Uterus (tissue), 4 donors: ENCODE data around the gene MRPL49. TPM values are rescaled to one million over a fixed set of nuclear protein-coding genes. Genes with fewer than 3 reads are reported as not detected.
A peak's percentile ranks its signal among the peaks of the same experiment; 100 is the strongest.

ENCODE experiments used
- DNase-seq, 2 donors: peaks; one replicate each; pipeline ENCODE4 v3.0.0-alpha.2; 2019 to 2020
- H3K27ac ChIP-seq, 2 donors: fragments of 200-600 bp; sonication (generic); 1 replicate in 1 of 2; 2 replicates in 1 of 2; pipeline ENCODE4 v1.5.1; 2016 to 2018
- H3K27me3 ChIP-seq, 2 donors: fragments of 200-600 bp; sonication (generic); one replicate each; pipeline ENCODE4 v1.5.1; 2018 to 2019; ENCODE audit warnings: control low read depth in 1 of 2
- H3K36me3 ChIP-seq, 2 donors: fragments of 200-600 bp; sonication (generic); one replicate each; pipeline ENCODE4 v1.5.1; 2019; ENCODE audit warnings: control low read depth in 1 of 2
- H3K4me1 ChIP-seq, 2 donors: fragments of 200-600 bp; sonication (generic); one replicate each; pipeline ENCODE4 v1.5.1; 2018 to 2019; ENCODE audit warnings: control low read depth in 1 of 2
- H3K4me3 ChIP-seq, 2 donors: fragments of 200-600 bp; sonication (generic); 1 replicate in 1 of 2; 2 replicates in 1 of 2; pipeline ENCODE4 v1.5.1; 2018 to 2019; ENCODE audit warnings: mild to moderate bottlenecking in 1 of 2
- H3K9me3 ChIP-seq, 2 donors: fragments of 200-600 bp; sonication (generic); one replicate each; pipeline ENCODE4 v1.5.1; 2019; ENCODE audit warnings: control low read depth in 1 of 2
- CTCF ChIP-seq, 4 experiments: fragments of 200-600 bp in 2 of 4; fragments of 450-650 bp in 2 of 4; sonication (generic) in 2 of 4; IDR thresholded peaks; one replicate each; pipeline ENCODE4 v1.5.1; 2016 to 2019; ENCODE audit warnings: antibody characterized with exemption in 4 of 4, mild to moderate bottlenecking in 2 of 4, moderate library complexity in 1 of 4
- POLR2A ChIP-seq, 2 donors: fragments of 450-650 bp; IDR thresholded peaks; one replicate each; pipeline ENCODE4 v1.6.1; 2016; ENCODE audit warnings: antibody characterized with exemption in 2 of 2, mild to moderate bottlenecking in 1 of 2, moderate library complexity in 1 of 2
- intact Hi-C: fragments of 100-400 bp; cut with DNase I; formaldehyde crosslinking; loops from one replicate; pipeline ENCODE4 v1.15.1; 2023; ENCODE audit warnings: low total_unique reads
- total RNA-seq, 4 donors: library from RNA; depleted of rRNA in 3 of 4; stranded (reverse); fragments of >200 nt in 3 of 4; gene quantifications; one replicate each; pipeline versions ENCODE4 v1.1.0 to v1.2.4, GENCODE V29; 2014 to 2023
- donor health status: DM: yes; HTN: yes; CAD: no.

Gene MRPL49
- total RNA-seq, 4 donors from 2014 or later, result 27.6 to 69.2 (median 57.8) TPM

DNA sequence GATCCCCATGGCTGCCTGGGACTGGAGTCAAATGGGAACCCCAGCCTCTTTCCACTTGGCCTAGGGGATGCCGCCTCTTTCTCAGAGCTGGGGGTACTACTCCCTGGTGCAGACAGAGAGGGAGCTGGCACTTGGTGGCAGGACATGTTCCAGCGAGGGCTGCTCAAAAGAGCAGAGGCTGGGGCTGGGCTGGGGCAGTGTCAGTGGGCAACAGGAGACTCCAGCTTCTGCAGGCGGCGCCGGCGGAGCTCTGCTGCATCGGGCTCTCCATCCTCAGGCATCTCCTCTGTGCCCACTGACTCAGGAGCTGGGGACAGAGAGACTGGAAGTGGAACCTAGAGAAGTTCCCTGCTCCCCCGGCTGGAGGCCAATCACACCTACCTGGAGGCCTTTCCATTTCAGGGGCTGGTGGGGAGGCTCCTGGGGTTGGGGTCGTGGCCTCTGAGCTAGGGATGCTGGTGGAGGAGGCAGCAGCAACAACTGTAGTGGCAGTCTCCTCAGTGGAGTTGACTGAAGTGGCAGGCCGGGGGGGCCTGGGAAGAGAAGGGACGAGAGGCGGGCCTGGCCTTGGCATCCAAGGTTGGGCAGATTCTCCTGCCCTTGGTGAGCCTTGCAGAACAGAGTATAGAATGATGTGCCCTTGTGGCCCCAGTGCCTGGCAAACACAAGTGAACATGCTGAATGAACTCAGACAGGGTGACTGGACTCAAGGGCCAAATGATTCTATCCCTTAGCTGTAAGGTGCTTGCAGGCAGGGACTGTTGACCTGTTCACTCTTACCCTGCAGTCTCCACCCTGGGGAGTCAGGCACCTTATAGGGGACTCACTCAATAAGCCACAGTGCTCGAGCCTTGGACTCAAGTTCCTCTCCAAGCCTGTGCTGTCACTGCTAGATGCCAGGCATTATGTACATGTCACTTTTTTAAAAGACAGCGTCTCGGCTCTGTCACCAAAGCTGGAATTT is 6.3 kb downstream of the MRPL49 start:
- Histone ChIP-seq H3K27me3 (no peaks in the 10 kb centered on the region), H3K4me3 (no peak overlapping the region), H3K9me3 (no peaks in the 10 kb centered on the region), H3K4me1 (peaks cover 0 to 4% of the 10 kb centered on the region in 2 donors), H3K36me3 (no peaks in the 10 kb centered on the region), H3K27ac (no peak overlapping the region)
- no peak for TF ChIP-seq CTCF (IDR thresholded peaks at IDR 0.05)
- no peak for TF ChIP-seq POLR2A (IDR thresholded peaks at IDR 0.05)
- no peak for DNase-seq
- intact Hi-C loops, result no loop called here

DNA sequence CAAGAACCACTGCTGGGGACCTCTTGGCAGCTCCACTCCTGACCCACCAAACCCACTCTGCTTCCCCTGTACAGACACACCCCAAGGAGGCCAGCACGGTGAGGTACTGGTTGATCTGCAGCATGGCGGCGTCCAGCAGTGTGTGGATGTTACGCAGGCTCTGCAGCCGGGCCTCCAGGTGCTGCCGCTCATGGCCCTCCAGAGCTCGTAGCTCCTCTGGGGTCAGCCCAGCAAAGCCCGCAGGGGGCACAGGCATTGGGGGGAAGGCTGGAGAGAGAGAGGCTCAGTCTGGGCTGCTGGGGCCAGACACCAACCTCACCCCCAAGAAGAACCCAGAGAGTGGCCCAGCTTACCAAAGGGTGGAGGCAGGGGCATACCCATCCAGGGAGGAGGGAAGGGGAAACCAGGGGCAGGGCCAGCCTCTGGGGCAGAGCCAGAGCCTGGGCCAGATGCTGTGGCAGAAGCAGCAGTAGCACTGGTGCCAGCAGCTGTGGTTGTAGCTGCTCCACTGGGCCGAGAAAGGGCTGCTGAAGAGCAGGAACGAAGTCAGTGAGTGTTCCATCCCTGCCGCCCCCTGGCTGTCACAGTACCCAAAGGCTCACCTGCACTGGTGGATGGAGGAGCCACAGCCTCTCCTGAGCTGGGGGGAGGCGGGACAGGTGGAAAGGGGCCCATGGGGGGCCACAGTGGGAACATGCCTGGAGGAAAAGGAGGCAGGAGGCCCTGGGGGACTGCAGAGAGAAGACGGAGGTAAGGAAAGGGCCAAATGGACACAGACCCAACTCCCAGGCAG is 7.7 kb downstream of the MRPL49 start:
- no peaks in the 10 kb centered on the region for H3K36me3 ChIP-seq
- H3K4me1 ChIP-seq, result peaks cover 0 to 8% of the 10 kb centered on the region in 2 donors
- H3K9me3 ChIP-seq, result no peaks in the 10 kb centered on the region
- intact Hi-C loops, result no loop called here
- DNase-seq, result no peak
- H3K27me3 ChIP-seq, result no peaks in the 10 kb centered on the region
- H3K4me3 ChIP-seq, result no peak overlapping the region
- no peak overlapping the region for H3K27ac ChIP-seq
- TF ChIP-seq POLR2A (IDR thresholded peaks at IDR 0.05) (no peak), CTCF (IDR thresholded peaks at IDR 0.05) (no peak)

DNA sequence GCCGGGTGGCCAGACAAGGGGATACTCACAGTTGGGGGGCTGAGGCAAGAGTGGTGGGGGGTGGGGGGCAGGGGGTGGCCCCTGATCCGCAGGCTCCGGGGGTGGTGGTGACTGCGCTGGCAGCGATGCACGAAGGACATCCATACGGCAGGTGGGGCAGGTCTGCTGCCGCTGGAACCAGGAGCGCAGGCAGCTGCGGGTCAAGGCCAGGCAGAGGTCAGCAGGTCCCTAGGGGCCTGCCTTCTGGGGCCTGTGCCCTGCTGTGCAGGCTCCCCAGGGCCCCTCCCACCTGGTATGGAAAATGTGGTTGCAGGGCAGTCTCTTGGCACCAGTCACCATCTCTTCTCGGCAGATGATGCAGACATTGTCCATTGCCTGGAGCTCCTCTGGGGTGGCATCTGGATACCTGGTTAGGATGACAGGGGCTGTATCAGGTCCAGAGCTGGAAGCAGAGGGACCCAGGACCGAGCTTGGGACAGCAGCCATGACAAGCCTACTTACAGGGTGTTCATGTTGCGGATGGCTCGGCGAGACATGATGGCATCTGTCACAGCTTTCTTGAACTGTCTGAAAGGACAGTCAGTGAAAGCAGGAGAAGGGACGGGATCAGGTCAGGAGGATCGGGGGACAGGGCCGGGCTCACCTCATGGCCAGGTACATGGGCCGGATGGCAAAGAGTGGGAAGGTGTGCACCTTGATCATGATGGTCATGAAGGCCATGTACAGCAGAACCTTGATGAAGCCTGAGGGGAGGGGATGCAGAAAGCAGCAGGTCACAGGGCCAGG is 8.7 kb downstream of the MRPL49 start:
- intact Hi-C loops, result no loop called here
- Histone ChIP-seq H3K4me1 (peaks cover 0 to 13% of the 10 kb centered on the region in 2 donors), H3K36me3 (no peaks in the 10 kb centered on the region), H3K9me3 (no peaks in the 10 kb centered on the region), H3K27me3 (no peaks in the 10 kb centered on the region), H3K27ac (no peak overlapping the region), H3K4me3 (no peak overlapping the region)
- no peak for TF ChIP-seq POLR2A (IDR thresholded peaks at IDR 0.05)
- no peak for TF ChIP-seq CTCF (IDR thresholded peaks at IDR 0.05)
- peak in 1 of 2 donors; percentile 10 for DNase-seq

GRCh38 chr11:65131417-65131776 is 9.3 kb downstream of the MRPL49 start:
- peak in 1 of 2 donors; percentile 4 for DNase-seq
- no peaks in the 10 kb centered on the region for H3K27me3 ChIP-seq
- TF ChIP-seq POLR2A (IDR thresholded peaks at IDR 0.05) (no peak), CTCF (IDR thresholded peaks at IDR 0.05) (no peak)
- H3K4me1 ChIP-seq, result peaks cover 0 to 13% of the 10 kb centered on the region in 2 donors
- H3K36me3 ChIP-seq, result no peaks in the 10 kb centered on the region
- H3K27ac ChIP-seq, result no peak overlapping the region
- H3K9me3 ChIP-seq, result no peaks in the 10 kb centered on the region
- no peak overlapping the region for H3K4me3 ChIP-seq
- intact Hi-C loops, result no loop called here
